IPS-NIHi7 (cell line): ENCODE results near the gene BMP8A.
"Not testable (repeated sequence)": the region's sequence is repeated elsewhere in the genome, so short reads cannot be mapped to it uniquely, and the experiment has no call there.

Experiments used
- DNase-seq: peaks from one replicate; pipeline ENCODE4 v3.0.0; 2012; ENCODE audit warnings: mixed read lengths; ENCODE audit errors: extremely low spot score

The BMP8A gene

DNA sequence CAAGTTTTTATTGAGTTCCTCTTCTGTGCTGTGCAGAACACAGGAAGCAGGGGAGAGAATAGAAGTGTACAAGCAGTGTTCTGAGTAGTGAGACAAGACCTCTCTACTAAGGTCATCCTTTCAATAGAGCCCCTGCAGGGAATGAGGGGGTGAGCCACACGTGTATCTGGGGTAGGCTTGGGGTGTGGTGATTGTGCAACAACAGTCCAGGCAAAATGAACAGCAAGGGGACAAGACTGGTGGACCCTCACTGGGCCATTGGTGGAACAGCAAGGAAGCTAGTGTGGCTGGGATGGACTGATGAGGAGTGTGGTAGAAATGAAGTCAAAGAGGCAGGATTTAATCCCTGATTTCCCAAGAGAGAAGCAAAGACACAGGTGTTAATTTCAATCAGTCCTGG, 8.2 kb upstream of the BMP8A start:
- no peak for DNase-seq

DNA sequence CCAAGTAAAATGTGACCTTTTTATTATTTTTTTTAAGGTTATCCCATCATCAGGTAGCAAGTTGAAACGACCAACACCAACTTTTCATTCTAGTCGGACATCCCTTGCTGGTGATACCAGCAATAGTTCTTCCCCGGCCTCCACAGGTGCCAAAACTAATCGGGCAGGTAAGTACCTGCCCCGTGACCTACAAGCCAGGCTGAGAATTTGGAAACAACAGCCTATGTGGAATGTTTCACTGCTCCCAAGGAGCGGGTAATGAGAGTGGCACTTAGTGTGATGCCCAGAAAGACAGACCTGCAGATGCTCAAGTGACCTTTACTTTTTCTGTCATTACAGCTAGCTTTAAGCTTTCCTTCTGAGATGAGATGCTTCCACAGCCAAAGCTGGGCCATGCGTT, 6.9 kb upstream of the BMP8A start:
- no peak for DNase-seq

DNA sequence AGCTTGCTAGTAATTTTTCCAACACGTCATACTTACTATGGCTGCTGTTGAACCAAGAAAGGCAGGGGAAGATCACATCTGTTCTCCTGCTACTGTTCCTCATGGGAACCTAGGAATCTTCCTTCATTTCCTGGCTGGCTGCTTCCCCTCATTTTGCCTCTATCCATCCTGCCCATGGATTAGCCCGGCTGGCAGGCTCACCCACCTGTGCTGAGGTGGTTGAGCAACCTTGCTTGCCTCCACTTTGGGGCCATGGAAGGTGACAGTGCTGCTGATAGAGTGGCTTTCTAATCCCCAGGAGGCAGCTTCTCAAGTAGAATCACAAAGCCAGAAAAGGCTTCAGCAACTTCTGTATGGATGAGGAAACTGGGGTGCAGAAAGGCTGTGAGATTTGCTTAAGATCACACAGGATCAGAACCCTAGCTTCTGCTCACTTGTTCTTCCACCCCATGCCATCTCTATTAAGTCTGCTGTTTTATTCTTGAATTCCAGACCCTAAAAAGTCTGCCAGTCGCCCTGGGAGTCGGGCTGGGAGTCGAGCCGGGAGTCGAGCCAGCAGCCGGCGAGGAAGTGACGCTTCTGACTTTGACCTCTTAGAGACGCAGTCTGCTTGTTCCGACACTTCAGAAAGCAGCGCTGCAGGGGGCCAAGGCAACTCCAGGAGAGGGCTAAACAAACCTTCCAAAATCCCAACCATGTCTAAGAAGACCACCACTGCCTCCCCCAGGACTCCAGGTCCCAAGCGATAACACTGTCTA, 6.2 kb upstream of the BMP8A start:
- no peak for DNase-seq

DNA sequence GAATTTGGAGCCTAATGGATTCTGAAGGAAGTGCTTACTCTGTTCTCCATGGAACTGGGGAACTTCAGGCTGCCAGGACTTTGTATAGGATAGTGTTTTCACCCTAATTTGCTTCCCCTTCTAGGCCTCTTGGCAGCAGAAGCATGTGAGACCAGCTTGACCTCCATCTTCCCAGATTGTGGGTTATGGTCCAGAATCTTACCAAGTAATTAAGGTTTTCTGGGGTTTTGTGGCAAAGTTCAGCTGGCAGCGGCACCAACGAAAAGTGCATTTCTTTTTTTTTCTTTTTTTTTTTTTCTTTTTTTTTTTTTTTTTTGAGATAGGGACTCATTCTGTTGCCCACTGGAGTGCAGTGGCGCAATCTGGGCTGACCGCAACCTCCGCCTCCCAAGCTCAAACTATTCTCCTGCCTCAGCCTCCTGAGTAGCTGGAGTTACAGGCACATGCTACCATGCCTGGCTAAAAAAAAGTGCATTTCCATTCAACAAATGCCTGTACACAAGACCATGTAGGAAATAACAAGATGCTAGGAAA, 3.4 kb upstream of the BMP8A start:
- no peak for DNase-seq

DNA sequence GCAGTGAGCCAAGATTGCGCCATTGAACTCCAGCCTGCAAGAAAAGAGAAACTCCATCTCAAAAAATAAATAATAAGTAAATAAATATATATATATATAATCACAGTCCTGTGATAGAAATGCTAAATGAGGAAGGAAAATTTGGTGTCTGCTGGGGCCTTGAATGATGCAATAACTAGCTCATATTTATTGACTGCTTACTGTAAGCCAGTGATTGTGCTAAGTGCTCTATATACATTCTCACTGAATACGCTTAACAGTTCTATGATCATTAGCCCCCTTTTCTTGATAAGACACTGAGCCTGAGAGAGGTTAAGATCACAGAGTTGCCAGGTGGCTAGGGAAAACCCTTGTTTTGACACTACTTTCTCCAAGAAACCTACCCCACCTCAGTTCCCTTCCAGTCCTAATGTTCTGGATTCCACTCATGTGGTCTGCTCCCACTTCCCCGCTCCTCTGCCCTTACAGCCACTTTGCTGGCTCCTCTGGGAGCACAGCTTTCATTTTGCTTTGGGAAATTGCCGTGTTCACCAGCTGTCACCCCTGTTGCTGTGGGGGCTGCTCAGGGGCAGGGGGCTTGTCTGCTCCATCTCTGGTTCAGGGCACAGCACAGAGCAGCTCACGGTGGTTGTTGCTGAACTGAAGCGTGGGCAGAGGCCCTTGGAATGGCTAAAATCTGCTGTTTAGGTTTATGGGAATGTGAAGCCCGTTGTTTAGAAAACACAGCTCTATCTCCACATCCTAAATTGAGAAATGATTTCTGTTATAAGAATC, 2.5 kb upstream of the BMP8A start:
- no peak for DNase-seq

DNA sequence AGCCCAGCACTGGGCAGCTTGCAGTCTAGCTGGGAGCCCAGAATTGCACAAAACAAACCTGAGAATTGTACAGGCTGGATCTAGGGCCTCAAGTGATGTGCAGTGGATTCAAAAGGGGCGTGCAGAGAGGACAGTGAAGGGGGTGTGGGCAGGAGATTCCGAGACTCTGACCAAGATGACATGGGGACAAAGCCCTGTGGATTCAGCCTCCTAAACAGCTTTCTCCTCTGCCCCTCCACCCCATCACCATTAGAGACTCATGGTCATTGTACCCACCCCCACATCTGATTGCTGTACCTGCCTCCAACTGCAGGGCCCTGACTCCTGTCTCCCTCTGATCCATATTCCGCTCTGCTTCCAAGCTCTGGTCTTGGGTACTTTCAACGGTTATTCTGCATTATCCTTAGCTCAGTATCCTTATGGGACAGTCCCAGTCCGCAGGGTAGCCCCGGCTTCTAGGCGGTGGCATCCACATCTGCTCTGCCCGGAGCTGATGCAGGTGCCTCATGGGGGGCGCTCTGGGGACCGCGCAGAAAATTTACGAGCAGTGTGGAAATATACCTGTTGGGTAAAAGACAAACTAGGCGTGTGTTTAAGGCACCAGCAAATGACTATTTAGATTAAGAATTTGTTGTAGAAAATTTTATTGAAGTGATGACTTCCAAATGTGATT, 1.7 kb upstream of the BMP8A start:
- DNase-seq: no peak

DNA sequence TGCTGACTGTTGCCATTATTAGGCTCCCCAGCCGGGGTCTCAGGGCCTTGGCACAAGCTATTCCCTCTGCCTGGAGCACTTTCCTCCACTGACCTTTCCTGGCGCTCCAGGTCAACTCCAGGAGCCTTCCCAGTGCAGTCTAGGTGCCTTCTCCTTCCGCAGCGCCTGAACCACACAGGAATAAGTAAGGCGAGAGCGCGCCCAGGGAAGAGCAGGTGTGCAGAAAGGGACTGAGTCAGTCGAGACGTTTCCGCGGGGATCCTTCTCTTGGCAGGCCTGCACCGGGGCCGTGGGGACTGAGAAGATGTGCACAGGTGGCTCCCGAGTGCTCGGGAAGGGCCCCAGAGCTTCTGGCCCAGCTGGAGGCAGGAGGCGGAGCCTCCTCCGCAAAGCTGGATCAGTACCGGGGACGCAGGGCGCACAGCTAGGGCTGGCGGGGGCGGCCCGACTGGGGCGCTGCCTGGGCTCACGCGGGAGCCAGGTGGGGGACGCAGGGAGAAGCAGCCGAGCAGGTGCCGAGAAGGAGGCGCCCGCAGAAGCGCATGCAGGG, 765 bp upstream of the BMP8A start:
- peak; percentile 37 for DNase-seq

DNA sequence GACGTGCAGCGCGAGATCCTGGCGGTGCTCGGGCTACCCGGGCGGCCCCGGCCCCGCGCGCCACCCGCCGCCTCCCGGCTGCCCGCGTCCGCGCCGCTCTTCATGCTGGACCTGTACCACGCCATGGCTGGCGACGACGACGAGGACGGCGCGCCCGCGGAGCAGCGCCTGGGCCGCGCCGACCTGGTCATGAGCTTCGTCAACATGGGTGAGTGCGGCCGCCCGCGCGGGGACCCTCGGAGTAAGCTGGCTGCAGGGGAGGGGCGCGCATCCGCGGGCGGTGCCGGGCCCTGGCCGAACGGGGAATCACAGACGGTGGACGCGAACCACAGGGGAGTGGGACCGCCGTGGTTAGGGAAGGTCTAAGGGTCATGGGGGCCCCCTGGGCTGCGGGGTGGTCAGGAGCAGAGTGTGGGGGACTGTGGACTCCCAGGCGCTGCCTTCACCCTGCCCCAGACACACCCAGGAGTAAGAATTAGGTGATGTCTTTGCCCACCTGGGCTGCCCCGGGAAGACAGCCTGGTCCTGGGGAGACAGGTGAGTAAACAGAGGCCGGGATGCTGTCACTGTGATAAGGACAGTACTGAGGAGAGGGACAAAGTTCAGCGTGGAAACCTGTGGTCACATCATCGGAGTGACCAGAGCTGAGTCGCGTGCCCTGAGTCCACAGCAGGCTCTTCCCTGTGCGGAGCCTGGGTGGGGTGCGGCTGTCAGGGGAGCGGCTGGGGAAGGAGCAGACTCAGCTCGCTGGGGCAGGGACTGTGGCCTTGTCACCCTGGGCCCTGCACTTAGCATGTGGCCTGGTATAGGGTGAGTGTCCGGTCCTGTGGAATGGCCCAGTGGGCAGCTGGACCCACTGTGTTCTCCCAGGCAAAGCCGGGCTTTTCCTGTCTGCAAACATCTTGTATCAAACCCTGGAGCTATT, 944 bp downstream of the BMP8A start:
- DNase-seq: not testable (repeated sequence)

DNA sequence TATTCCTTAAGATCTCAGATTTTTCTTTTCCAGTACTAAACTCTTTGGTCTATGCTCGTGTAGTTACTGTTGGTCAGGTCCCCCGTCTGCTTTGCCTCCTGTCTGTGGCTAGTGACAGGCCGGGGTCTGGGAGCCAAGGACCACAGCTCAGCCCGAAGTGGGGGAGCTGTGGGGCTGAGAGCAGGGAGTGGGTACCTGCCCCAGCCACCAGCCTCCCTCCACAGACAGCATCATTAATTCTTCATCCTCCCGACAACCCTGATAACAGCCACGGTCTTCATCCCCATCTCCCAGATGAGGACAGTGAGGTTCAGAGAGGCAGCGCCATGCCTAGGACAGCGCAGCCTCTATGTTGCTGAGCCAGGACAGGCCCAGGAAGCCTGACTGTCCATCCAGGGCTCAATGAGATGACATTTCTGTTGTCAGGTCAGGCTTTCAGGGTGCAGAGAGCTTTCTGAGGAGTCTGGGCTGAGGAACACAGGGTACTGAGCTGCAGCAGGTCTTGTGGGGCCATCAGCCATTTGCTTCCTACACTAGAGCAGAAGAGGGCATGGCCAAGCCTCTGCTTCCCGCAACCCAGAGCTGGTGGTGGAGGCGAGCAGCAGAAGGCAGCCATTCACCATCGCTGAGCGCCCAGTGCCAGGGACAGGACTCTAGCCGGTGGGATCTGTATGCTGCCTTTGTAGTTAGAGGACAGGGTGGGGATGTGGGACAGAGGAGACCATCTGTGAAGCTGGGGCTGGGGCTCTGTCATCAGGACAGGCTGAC, 1.8 kb downstream of the BMP8A start:
- not testable (repeated sequence) for DNase-seq

DNA sequence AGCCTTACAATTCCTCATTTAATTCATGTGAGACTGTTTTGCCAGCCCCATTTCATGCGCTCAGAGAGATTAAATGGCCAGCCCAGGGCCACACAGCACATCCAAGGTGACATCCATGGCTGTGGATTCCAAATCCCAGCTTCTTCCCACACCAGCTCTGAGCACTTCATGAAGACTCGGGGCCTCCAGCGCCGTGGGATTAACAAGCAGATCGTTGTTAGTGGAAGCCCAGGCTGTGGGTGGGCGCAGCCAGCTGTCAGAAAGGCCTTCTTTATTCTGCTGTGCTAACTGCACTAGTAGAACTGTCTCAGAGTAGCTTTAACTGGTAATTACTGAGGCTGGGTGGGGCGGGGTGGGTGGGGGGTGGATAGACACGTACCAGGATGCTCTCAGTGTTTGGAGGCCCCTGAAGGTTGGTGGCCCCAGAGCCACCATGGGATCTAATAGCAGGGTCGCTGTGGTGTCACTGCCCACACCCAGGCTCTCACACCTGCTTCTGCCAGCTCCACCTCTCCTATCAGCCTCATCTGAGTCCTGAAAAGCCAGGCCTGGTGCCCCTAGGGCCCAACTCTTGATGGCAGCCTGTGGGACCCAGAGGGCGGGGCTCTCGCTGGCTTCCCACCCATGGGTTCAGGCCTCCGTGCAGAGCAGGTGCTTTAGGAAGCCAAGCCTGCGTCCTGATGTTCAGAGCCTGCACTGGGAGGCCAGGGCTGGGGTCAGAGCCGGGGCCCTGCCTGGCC, 3.4 kb downstream of the BMP8A start:
- DNase-seq: no peak

DNA sequence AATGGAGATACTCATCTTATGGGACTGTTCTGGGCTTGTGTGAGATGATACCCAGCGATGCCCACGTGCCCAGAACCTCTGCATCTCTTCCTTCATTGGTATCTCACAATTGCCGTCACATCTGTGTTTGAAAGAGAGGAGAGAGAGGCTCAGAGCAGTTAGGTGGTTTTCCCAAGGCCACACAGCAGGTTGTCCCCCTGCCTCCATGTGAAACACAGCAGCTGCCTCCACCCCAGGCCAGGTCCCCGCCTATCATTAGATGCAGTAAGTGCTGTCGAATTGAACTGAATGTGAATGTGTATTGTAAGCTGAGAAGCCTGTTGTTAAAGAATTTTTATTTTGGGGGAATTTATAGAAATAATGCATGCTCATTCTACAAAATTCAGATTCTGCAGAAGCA, 5.1 kb downstream of the BMP8A start:
- not testable (repeated sequence) for DNase-seq

DNA sequence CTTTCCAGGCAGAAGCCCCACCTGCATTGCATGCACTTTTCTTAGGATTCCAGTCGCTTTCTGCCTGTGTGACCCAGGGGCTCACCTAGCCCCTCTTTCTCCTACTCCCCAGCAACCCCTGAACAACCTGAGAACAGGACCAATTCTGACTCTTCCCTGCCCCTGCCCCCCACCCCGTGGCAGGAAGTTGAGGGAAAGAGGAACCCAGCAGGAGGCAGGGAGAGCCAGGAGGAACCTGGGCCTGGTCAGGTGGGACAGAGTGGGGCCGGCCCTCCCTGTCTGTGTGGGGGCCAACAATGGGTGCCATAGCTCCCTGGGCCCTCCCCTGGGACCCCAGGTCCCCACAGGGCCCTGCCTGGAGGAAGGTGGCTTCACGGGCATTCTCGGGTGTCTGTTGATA, 6.1 kb downstream of the BMP8A start:
- no peak for DNase-seq

DNA sequence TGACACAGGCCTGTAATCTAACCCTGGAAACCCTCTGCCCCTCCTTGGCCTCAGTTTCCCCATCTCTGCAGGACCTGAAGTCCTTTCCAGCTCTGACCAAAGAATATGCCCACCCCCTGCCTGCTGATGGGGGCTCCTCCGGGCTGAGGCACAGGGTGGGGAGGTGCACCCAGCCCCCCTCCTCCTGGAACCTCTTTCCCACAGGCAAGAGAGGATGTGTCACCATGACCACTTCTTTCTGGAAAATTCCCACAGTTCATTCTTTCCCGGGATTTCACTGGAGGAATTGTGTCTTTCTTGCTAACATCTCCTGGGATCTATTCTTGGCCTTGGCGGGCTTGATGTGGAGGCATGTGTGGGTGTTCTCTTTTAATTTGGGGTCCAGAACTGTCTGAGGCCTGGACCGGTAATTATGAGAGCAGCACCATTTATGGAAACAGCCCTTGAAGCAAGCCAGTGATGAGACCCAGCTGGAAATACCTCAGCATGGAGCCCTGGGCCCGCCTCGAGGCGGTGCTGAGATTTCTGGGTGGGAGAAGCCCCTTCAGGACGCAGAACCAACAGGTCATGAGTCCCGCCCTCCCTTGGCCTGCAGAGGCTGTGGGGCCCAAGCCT, 6.8 kb downstream of the BMP8A start:
- not testable (repeated sequence) for DNase-seq

DNA sequence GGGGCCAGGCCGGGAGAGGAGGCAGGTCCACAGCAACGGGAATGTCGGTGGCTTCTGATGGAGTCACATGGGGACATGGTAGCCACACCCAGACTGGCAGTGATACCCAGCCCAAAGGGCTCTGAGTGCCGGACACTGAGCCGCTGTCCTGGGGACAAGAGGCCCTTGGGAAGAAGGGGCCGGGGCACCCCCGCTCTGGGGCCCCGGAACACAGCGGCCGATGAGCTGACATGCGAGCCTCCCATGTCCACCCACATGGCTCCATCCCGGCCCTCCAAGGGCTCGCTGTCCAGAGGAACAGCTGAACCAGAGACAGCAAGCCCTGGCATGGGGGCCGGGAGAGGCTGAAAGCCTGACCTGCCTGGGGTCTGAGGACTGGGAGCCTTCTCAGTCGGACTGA, 7.4 kb downstream of the BMP8A start:
- DNase-seq: not testable (repeated sequence)

DNA sequence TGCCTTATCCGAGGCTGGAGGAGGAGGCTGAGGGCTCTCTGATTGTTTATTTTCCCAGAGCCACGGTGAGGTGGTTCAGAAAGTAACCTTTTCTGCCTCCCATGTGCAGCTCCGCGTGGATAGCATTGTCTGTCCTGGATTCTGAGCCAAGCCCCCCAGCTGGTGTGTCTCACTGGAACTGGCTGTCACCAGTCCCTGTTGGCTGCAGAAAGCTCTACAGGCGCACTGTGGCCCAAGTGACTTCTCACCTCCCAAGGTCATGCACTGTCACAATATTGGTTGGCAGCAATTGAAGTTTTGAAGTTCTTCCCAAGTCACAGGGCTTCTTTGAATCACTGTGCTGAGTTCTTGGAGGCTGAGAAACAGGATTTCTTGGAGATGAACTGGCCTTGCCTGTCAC, 8.2 kb downstream of the BMP8A start:
- no peak for DNase-seq

DNA sequence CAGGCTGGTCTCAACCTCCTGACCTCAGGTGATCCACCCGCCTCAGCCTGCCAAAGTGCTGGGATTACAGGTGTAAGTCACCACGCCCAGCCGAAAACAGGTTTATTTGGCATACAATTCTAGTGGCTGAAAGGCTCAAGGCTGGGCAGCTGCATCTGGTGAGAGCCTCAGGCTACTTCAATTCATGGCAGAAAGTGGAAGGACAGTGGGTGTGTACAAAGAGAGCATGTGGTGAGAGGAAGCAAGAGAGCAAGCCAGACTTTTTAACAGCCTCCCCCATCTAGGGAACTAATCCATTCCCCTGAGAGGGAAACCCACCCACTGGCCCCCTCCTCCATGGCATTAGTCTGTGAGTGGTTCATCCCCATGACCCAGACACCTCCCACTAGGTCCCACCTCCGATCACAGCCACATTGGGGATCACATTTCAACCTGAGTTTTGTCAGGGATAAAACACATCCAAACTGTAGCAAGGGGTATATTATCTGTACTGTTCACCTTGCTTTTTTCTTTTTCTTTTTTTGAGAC, 9.5 kb downstream of the BMP8A start:
- DNase-seq: no peak

DNA sequence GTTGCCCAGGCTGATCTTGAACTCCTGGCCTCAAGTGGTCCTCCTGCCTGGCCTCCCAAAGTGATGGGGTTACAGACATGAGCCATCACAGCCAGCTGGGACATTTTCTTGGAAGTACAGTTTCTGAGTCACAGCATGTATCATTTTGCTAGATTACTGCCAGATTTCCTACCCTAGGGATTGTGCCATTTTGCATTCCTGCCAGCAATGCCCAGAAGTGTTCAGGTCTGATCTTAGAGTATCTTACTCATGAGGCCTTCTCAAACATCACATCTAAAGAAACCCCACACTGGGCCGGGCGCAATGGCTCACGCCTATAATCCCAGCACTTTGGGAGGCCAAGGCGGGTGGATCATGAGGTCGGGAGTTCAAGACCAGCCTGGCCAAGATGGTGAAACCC, 10.2 kb downstream of the BMP8A start:
- DNase-seq: no peak

DNA sequence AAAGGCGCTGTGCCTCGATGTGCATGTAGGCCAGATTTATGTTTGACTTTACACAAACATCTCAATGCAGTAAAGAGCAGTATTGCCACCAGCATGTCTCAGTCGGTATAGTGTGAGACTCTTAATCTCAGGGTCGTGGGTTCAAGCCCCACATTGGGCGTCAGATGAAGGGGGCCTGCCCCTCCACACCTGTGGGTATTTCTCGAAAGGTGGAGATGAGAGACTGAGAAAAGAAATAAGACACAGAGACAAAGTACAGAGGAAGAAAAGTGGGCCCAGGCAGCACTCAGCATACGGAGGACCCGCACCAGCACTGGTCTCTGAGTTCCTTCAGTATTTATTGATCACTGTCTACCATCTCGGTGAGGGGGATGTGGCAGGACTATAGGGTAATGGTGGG, 13.0 kb downstream of the BMP8A start:
- DNase-seq: not testable (repeated sequence)

DNA sequence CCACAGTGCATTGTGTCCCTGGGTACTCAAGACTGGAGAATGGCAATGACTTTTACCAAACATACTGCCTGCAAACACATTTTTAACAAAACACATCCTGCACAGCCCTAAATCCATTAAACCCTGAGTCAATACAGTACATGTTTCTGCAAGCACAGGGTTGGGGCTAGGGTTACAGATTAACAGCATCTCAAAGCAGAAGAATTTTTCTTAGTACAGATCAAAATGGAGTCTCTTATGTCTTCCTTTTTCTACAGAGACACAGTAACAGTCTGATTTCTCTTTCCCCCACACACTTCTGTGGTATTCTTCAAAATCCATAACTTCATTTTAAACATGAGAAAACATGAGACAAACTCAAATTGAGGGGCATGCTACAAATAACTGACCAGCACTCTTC, 13.9 kb downstream of the BMP8A start:
- DNase-seq: no peak
